Muscle layer of duodenum (tissue), 2 donors: Measurements from ENCODE around the gene FCHSD2.

ENCODE experiments used
- H3K27ac ChIP-seq: one replicate; pipeline ENCODE4 v1.7.0; 2013; ENCODE audit warnings: mild to moderate bottlenecking, low read length
- H3K27me3 ChIP-seq: one replicate; pipeline ENCODE4 v1.7.0; 2013; ENCODE audit warnings: low read depth, mild to moderate bottlenecking, control low read depth, low read length
- H3K36me3 ChIP-seq, 2 donors: one replicate each; pipeline ENCODE4 v1.7.0; 2013; ENCODE audit warnings: low read length in 2 of 2, control low read depth in 1 of 2, mild to moderate bottlenecking in 1 of 2; ENCODE audit not compliant: insufficient read depth in 2 of 2, control insufficient read depth in 1 of 2
- H3K4me1 ChIP-seq, 2 donors: one replicate each; pipeline ENCODE4 v1.7.0; 2013; ENCODE audit warnings: low read length in 2 of 2, mild to moderate bottlenecking in 2 of 2, control low read depth in 1 of 2, moderate library complexity in 1 of 2; ENCODE audit not compliant: insufficient read depth in 2 of 2, control insufficient read depth in 1 of 2
- H3K4me3 ChIP-seq, 2 donors: one replicate each; pipeline ENCODE4 v1.7.0; 2013; ENCODE audit warnings: low read length in 2 of 2, low read depth in 1 of 2, mild to moderate bottlenecking in 1 of 2
- H3K9me3 ChIP-seq, 2 donors: one replicate each; pipeline ENCODE4 v1.7.0; 2013; ENCODE audit warnings: low read length in 2 of 2, control low read depth in 1 of 2, mild to moderate bottlenecking in 1 of 2; ENCODE audit not compliant: control insufficient read depth in 1 of 2
- donor health status: healthy.

FCHSD2 gene

DNA sequence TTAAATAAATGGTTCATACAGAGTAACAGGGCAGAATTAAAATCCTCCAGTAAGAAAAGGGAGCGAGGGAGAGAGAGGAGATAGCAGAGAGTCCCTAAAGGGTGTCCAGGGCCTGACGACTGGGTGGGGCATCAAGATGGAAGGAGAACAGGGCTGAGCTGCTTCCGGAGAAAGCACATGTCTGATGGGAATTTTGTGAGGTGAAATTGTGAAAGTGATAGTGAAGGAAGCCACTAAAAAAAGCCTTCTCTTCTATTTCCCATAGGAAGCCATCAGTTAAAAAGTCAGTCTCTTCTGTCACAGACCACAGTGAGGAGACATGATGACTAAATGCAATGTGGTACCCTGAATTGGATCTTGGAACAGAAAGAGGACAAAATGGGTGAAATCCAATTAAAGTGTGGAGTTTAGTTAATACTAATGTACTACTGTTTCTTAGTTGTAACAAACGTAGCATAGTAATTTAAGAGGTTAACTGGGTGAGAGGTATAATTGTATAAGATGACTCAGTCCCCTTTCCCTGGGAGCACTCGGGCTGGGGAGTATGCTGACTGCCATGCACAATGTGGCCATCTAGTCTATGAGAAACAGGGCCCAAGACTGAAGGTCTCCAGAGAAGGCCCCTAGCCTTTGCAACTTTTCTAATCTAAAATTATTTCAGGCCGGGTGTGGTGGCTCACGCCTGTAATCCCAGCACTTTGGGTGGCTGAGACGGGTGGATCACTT, 29.5 kb upstream of the FCHSD2 start:
- no peak overlapping the region for H3K4me3 ChIP-seq
- H3K4me1 ChIP-seq: peaks cover 0 to 12% of the 10 kb centered on the region in 2 donors
- H3K9me3 ChIP-seq: no peaks in the 10 kb centered on the region
- no peak overlapping the region for H3K27ac ChIP-seq
- H3K36me3 ChIP-seq: no peaks in the 10 kb centered on the region
- H3K27me3 ChIP-seq: no peaks in the 10 kb centered on the region

GRCh38 chr11:73170140-73170539, 28.0 kb upstream of the FCHSD2 start:
- Histone ChIP-seq H3K27ac (no peak overlapping the region), H3K4me3 (no peak overlapping the region), H3K36me3 (no peaks in the 10 kb centered on the region), H3K27me3 (no peaks in the 10 kb centered on the region), H3K4me1 (no peaks in the 10 kb centered on the region), H3K9me3 (no peaks in the 10 kb centered on the region)

DNA sequence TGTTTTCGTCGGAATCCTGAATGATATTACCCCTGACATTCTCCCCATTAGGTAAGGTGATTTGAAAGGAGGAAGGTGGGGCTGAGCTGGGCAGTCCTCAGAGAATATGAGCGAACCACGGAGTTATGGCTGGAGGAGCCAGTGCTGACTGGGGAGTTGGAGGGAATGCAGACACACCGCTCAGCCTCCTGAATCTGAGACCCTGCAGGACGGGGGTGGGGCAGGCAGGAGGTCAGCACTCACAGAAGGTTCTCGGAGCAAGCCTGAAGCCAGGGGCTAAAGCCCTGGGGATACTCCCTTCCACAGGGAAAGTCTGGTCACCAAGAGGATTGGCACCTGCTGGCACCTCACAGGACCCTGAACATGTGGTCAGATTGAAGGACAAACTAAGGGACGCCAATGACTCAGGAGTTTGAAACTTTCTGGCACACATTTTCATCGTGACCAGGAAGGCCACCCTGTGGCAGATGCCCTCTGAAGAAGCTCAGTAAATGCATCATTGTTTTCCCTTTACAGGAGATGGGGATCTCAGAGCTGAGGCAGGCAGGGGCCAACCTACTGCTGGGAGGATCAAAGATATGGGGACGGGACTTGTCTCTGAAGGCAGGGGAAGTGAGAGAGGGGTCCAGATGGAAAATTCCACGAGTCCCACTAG, 26.9 kb upstream of the FCHSD2 start:
- H3K36me3 ChIP-seq: no peaks in the 10 kb centered on the region
- H3K27ac ChIP-seq: no peak overlapping the region
- no peaks in the 10 kb centered on the region for H3K9me3 ChIP-seq
- H3K27me3 ChIP-seq: no peaks in the 10 kb centered on the region
- no peak overlapping the region for H3K4me3 ChIP-seq
- no peaks in the 10 kb centered on the region for H3K4me1 ChIP-seq

GRCh38 chr11:73167363-73167954, 25.3 kb upstream of the FCHSD2 start:
- no peak overlapping the region for H3K27ac ChIP-seq

GRCh38 chr11:73164803-73165540, 22.9 kb upstream of the FCHSD2 start:
- Histone ChIP-seq H3K4me3 (no peak overlapping the region), H3K9me3 (no peaks in the 10 kb centered on the region), H3K27ac (no peak overlapping the region), H3K4me1 (no peaks in the 10 kb centered on the region), H3K36me3 (no peaks in the 10 kb centered on the region), H3K27me3 (no peaks in the 10 kb centered on the region)

More at GRCh38 chr11:73167363-73167954, 25.3 kb upstream of the FCHSD2 start:
- no peaks in the 10 kb centered on the region for H3K36me3 ChIP-seq
- H3K4me3 ChIP-seq: no peak overlapping the region
- no peaks in the 10 kb centered on the region for H3K27me3 ChIP-seq
- no peaks in the 10 kb centered on the region for H3K9me3 ChIP-seq
- H3K4me1 ChIP-seq: no peaks in the 10 kb centered on the region

DNA sequence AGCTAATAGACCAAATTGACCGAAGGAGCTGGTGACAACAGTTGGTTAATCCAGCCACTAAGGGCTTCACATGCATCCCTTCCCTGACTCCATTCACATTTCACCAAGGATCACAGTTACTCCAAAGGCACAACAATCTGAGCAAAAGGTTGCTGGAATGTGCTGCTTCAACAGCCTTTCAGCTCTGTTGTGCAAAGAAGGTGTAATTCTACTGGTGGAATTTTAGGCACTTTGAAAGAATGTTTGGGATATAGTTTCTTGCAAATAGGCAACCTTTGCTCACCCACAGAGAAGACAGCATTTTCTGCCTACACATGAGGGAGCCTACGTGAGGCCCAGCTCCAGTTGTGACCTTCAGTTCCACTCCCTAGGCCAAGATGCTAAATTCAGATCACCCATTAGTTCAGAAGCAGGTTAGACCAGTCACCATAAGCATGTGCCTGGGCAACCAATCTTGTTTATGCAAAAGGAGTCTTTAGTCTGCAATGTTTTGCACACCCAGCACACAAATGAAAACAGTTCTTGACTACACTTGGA, 21.6 kb upstream of the FCHSD2 start:
- Histone ChIP-seq H3K4me1 (no peaks in the 10 kb centered on the region), H3K36me3 (no peaks in the 10 kb centered on the region), H3K27me3 (no peaks in the 10 kb centered on the region), H3K27ac (no peak overlapping the region), H3K9me3 (no peaks in the 10 kb centered on the region), H3K4me3 (no peak overlapping the region)

DNA sequence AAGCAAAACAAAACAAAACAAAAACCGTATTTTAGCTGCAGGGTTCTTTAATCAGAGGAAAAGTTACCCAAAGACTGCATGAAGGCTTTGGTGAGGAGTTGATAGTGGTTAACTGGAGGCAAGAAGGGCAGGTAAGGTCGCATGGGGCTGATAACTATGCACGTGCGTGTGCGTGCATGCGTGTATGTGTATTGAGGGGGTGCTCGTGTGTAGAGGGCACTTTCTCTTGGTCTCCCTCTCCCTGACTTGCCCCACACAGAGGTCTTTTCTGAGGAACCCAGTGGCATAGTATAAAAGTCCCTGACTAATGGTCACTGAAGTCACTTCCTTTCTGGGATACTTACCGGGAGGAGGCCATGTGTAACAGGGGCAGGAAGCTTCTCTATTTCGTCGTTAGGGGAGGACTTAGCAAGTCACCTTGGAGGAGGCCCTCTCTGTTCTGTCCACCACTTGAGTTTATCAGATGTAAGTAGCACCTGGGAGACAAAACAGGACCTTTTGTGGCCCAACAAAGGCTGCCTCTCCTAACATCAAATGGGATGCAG, 20.1 kb upstream of the FCHSD2 start:
- Histone ChIP-seq H3K4me3 (no peak overlapping the region), H3K27ac (no peak overlapping the region), H3K4me1 (peaks cover 5 to 14% of the 10 kb centered on the region in 2 donors), H3K36me3 (no peaks in the 10 kb centered on the region), H3K27me3 (no peaks in the 10 kb centered on the region), H3K9me3 (no peaks in the 10 kb centered on the region)

GRCh38 chr11:73160005-73160760, 18.1 kb upstream of the FCHSD2 start:
- no peaks in the 10 kb centered on the region for H3K9me3 ChIP-seq
- no peaks in the 10 kb centered on the region for H3K36me3 ChIP-seq
- H3K27me3 ChIP-seq: no peaks in the 10 kb centered on the region
- no peak overlapping the region for H3K4me3 ChIP-seq
- peaks cover 12 to 14% of the 10 kb centered on the region in 2 donors for H3K4me1 ChIP-seq
- no peak overlapping the region for H3K27ac ChIP-seq

DNA sequence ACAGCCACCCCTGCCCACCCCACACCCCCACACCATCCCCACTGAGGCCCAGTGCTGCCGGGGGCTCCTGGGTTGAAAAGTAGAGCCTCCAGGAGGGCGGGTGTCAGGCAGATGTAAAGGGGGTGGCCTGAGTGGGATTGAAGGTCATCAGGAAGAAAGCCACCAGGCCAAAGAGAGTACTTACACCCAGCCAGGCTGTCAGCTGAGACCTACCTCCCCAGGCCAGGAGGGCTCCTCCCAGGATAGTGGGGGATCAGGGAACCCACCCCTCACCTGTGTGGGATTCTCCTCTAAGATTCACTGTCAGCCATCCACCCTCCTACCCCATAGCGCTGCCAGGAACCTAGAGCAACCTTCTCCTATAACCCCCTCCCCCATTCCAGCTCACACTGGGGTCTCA, 17.2 kb upstream of the FCHSD2 start:
- Histone ChIP-seq H3K4me1 (peaks cover 12 to 19% of the 10 kb centered on the region in 2 donors), H3K36me3 (no peaks in the 10 kb centered on the region), H3K27me3 (no peaks in the 10 kb centered on the region), H3K27ac (no peak overlapping the region), H3K9me3 (no peaks in the 10 kb centered on the region), H3K4me3 (no peak overlapping the region)

DNA sequence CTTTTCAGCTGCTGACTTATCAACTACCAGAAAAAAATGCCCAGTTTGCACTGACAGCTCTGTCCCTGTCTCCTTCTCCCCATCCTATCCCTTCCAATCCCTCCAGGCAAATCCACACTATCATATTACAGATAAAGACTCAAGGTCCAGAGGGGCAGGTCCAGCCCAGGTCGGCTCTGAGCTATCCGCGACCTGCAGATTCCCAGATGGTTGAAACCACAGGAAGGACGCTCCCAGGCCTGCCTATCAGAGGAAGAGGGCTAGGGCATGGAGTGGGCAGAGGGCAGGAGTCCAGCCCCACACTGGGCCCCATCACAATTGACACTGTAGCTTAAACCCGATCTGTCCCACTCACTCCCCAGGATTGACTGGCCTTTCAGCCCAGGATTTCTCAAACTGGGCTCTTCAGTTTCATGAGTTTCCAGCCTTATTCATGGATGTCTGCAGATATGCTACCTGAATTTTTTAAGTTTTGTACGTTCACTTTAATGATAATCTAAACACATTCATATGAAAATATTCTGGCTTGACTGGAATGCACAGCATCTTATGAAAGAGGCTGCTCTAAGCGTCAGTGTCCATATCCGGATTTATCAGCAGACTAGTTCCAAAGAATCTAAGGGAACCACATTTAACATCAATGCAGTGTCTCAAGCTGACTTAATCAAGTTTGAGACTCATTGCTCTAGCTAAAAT, 16.4 kb upstream of the FCHSD2 start:
- H3K27me3 ChIP-seq: no peaks in the 10 kb centered on the region
- no peaks in the 10 kb centered on the region for H3K36me3 ChIP-seq
- no peaks in the 10 kb centered on the region for H3K9me3 ChIP-seq
- H3K4me1 ChIP-seq: peaks cover 12 to 24% of the 10 kb centered on the region in 2 donors
- peak overlapping the region; percentile 66 for H3K27ac ChIP-seq
- no peak overlapping the region for H3K4me3 ChIP-seq
